ENCODE data around the gene REEP1.

- TF ChIP-seq EZH2phosphoT487 (IDR thresholded peaks at IDR 0.05; ENCODE audit: low read depth, severe bottlenecking, unreplicated experiment), result no peak
- no peak for TF ChIP-seq EZH2 (IDR thresholded peaks at IDR 0.05; ENCODE audit: borderline replicate concordance)
Observed at GRCh38 chr2:86235196-86235980, 102.0 kb downstream of the REEP1 start.

Data from hepatocyte (in vitro differentiated cells).